Measurements from ENCODE around the gene BCAR3. TPM values are rescaled to one million over a fixed set of nuclear protein-coding genes. Genes with fewer than 3 reads are reported as not detected.

The BCAR3 gene
- total RNA-seq, 5 donors from 2014 or later (not counting 1 experiment from before 2014, with no cell fraction given) = 0.63 to 2.5 (median 1.4) TPM

DNA sequence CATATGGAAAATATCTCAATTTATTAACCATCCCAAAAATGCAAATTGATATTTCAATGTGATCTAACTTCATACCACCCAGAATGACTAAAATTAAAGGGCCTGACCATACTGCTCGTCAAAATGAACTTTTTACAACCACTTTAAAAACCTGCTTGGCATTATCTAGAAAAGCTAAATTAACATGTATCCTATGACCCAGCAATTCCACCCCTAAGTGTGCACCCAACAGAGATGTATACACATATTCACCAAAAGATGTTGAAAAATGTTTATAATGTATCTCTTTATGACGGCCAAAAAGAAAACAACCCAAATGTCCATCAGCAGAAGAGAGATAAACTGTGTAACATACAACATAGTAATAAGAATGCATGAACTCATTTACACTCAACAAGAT lies 1.6 kb upstream of the BCAR3 start:
- Mint-ChIP-seq H3K27me3 (peaks cover 34 to 56% of the 10 kb centered on the region in 2 donors), H3K9me3 (no peaks in the 10 kb centered on the region), H3K27ac (no peak overlapping the region), H3K4me3 (no peak overlapping the region), H3K36me3 (no peaks in the 10 kb centered on the region), H3K4me1 (peaks cover 6 to 13% (median 10%) of the 10 kb centered on the region in 3 donors)
- Histone ChIP-seq H3K27ac (ENCODE audit: low read length) (no peak overlapping the region), H3K4me3 (ENCODE audit: control insufficient read depth in 1 of 2, extremely low read depth in 1 of 2, low read length in 1 of 2) (no peak overlapping the region), H3K4me1 (ENCODE audit: control insufficient read depth in 1 of 2, extremely low read depth in 1 of 2, insufficient read depth in 2 of 2, low read length in 2 of 2) (peaks cover 0 to 15% of the 10 kb centered on the region in 2 experiments), H3K27me3 (replicated peaks in 1 of 2; ENCODE audit: control insufficient read depth in 2 of 2, extremely low read depth in 1 of 2, insufficient read depth in 2 of 2, low read length in 1 of 2) (peaks cover 0 to 27% of the 10 kb centered on the region in 2 experiments), H3K9me3 (no peaks in the 10 kb centered on the region), H3K36me3 (ENCODE audit: control insufficient read depth in 2 of 2, extremely low read depth in 1 of 2, insufficient read depth in 1 of 2, low read length in 1 of 2) (no peaks in the 10 kb centered on the region)
- WGBS (ENCODE audit: insufficient coverage) = no CpG with 5 or more reads among the region's 2 CpGs
- DNase-seq (no peak), ATAC-seq (replicated peaks in 1 of 4) (no peak)
- ChIA-PET CTCF (no interaction called here), POLR2A (interaction anchor here in 1 of 2 donors (0.5 kb wide), 1 partner anchor 175 kb away, joined by 3 read pairs; no protein-coding TSS in a partner anchor)

DNA sequence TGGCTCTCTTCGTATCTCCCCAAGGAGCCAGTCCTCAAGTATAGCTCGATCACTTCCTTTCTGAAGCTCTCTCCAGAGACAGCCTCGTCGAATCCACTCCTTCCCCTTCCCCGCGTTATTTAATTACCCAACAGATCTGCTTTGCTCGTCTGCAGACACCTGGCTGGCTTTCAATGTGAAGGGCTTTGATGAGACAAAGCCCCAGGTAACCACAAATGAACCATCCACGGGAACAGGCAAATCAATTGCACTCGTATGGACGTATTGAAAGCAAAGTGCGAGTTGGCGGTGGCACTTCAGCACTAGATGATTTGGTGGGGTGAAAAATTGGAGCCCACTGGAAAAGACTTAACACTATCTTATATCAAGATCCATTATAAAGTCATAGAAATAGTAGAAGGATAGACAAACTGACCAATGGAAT lies 364 bp upstream of the BCAR3 start:
- peak in 1 of 4 experiments; percentile 13 for ATAC-seq (replicated peaks in 1 of 4)
- CTCF ChIA-PET = no interaction called here
- H3K27ac Mint-ChIP-seq = no peak overlapping the region
- peaks cover 0 to 15% of the 10 kb centered on the region in 2 experiments for H3K4me1 ChIP-seq (ENCODE audit: control insufficient read depth in 1 of 2, extremely low read depth in 1 of 2, insufficient read depth in 2 of 2, low read length in 2 of 2)
- H3K4me1 Mint-ChIP-seq = peaks cover 6 to 13% (median 10%) of the 10 kb centered on the region in 3 donors
- POLR2A ChIA-PET = no interaction called here
- H3K36me3 ChIP-seq (ENCODE audit: control insufficient read depth in 2 of 2, extremely low read depth in 1 of 2, insufficient read depth in 1 of 2, low read length in 1 of 2) = no peaks in the 10 kb centered on the region
- H3K36me3 Mint-ChIP-seq = no peaks in the 10 kb centered on the region
- peak overlapping the region; percentile 68 to 81 (median 75) for H3K4me3 Mint-ChIP-seq
- WGBS (ENCODE audit: insufficient coverage) = 0% methylated on average over 6 of the region's 12 CpGs
- H3K27me3 ChIP-seq (replicated peaks in 1 of 2; ENCODE audit: control insufficient read depth in 2 of 2, extremely low read depth in 1 of 2, insufficient read depth in 2 of 2, low read length in 1 of 2) = peaks cover 0 to 33% of the 10 kb centered on the region in 2 experiments
- H3K27me3 Mint-ChIP-seq = peaks cover 34 to 58% of the 10 kb centered on the region in 2 donors
- H3K4me3 ChIP-seq (ENCODE audit: control insufficient read depth in 1 of 2, extremely low read depth in 1 of 2, low read length in 1 of 2) = peak overlapping the region; percentile 16 to 65
- no peak overlapping the region for H3K27ac ChIP-seq (ENCODE audit: low read length)
- no peaks in the 10 kb centered on the region for H3K9me3 ChIP-seq
- DNase-seq = peak in 1 of 35 experiments; percentile 1
- no peaks in the 10 kb centered on the region for H3K9me3 Mint-ChIP-seq

DNA sequence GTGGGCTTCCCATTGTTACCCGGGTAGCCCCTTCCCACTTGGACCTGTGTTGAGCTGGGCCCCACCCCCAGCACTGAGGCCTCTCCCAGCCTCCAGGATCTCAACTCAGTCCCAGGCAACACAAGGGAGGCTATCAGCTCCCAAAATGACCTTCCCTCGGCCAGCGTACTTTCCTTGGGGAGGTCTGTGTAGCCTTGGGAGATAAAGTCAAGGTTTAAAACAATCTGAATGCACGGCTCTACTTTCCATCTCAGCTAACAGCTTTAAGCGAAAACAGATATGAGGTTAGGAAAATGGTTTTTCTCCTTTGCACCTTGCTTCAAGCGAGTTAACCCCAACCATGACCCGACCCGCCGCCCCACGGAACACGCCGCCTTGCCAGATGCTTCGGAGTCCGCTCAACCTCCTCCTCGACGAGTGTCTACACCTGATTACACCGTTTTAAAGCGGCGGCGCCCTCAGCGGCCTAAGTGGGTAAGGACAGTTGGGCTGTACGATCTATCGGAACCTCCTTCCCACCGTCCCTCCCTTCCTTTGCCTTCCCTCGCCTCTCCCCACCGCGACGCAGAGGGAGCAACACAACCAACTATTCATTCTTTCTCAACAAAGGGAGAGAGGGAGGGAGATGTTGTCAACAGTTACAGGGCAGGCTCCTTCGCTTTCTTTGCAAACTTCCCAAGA lies 1.1 kb downstream of the BCAR3 start:
- WGBS (ENCODE audit: insufficient coverage) = 40% methylated on average over 2 of the region's 29 CpGs
- H3K9me3 ChIP-seq = no peaks in the 10 kb centered on the region
- H3K36me3 ChIP-seq (ENCODE audit: control insufficient read depth in 2 of 2, extremely low read depth in 1 of 2, insufficient read depth in 1 of 2, low read length in 1 of 2) = no peaks in the 10 kb centered on the region
- CTCF ChIA-PET = no interaction called here
- H3K27me3 Mint-ChIP-seq = peaks cover 36 to 51% of the 10 kb centered on the region in 2 donors
- peaks cover 6 to 13% (median 10%) of the 10 kb centered on the region in 3 donors for H3K4me1 Mint-ChIP-seq
- peak; percentile 56 to 70 (median 64) for ATAC-seq (replicated peaks in 1 of 4)
- no peak overlapping the region for H3K27ac ChIP-seq (ENCODE audit: low read length)
- POLR2A ChIA-PET = no interaction called here
- H3K4me1 ChIP-seq (ENCODE audit: control insufficient read depth in 1 of 2, extremely low read depth in 1 of 2, insufficient read depth in 2 of 2, low read length in 2 of 2) = peaks cover 0 to 15% of the 10 kb centered on the region in 2 experiments
- DNase-seq = peak in 22 of 35 experiments; percentile 3 to 46 (median 16)
- no peak overlapping the region for H3K27ac Mint-ChIP-seq
- peak overlapping the region; percentile 71 to 77 (median 76) for H3K4me3 Mint-ChIP-seq
- no peaks in the 10 kb centered on the region for H3K36me3 Mint-ChIP-seq
- peaks cover 0 to 33% of the 10 kb centered on the region in 2 experiments for H3K27me3 ChIP-seq (replicated peaks in 1 of 2; ENCODE audit: control insufficient read depth in 2 of 2, extremely low read depth in 1 of 2, insufficient read depth in 2 of 2, low read length in 1 of 2)
- H3K4me3 ChIP-seq (ENCODE audit: control insufficient read depth in 1 of 2, extremely low read depth in 1 of 2, low read length in 1 of 2) = peak overlapping the region in 1 of 2 donors; percentile 65
- no peaks in the 10 kb centered on the region for H3K9me3 Mint-ChIP-seq

DNA sequence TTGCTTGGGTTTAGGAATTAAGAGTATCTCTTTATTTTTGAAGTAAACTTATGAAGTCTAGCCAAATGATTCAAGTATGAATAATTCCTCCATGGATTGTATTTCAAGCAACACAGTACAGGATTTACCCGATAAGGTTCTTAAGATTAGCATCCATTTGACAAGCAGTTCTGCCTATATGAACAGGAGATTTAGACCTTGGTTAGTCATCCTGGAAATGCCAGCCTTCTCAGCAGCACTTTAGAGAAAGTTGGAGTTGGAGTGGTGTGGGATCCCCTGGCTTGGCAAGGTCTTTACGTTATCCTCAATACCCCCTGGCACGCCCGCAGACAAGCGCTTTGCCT lies 1.6 kb downstream of the BCAR3 start:
- Histone ChIP-seq H3K27me3 (replicated peaks in 1 of 2; ENCODE audit: control insufficient read depth in 2 of 2, extremely low read depth in 1 of 2, insufficient read depth in 2 of 2, low read length in 1 of 2) (peaks cover 0 to 36% of the 10 kb centered on the region in 2 experiments), H3K36me3 (ENCODE audit: control insufficient read depth in 2 of 2, extremely low read depth in 1 of 2, insufficient read depth in 1 of 2, low read length in 1 of 2) (no peaks in the 10 kb centered on the region), H3K9me3 (no peaks in the 10 kb centered on the region), H3K4me1 (ENCODE audit: control insufficient read depth in 1 of 2, extremely low read depth in 1 of 2, insufficient read depth in 2 of 2, low read length in 2 of 2) (peaks cover 0 to 15% of the 10 kb centered on the region in 2 experiments), H3K27ac (ENCODE audit: low read length) (no peak overlapping the region), H3K4me3 (ENCODE audit: control insufficient read depth in 1 of 2, extremely low read depth in 1 of 2, low read length in 1 of 2) (no peak overlapping the region)
- DNase-seq (no peak), ATAC-seq (replicated peaks in 1 of 4) (no peak)
- Mint-ChIP-seq H3K27me3 (peaks cover 36 to 51% of the 10 kb centered on the region in 2 donors), H3K9me3 (no peaks in the 10 kb centered on the region), H3K27ac (no peak overlapping the region), H3K4me1 (peaks cover 6 to 13% (median 10%) of the 10 kb centered on the region in 3 donors), H3K4me3 (peak overlapping the region in 1 of 3 donors; percentile 71), H3K36me3 (no peaks in the 10 kb centered on the region)
- CTCF ChIA-PET = no interaction called here
- WGBS (ENCODE audit: insufficient coverage) = 100% methylated on average over 2 of the region's 5 CpGs
- POLR2A ChIA-PET = no interaction called here

DNA sequence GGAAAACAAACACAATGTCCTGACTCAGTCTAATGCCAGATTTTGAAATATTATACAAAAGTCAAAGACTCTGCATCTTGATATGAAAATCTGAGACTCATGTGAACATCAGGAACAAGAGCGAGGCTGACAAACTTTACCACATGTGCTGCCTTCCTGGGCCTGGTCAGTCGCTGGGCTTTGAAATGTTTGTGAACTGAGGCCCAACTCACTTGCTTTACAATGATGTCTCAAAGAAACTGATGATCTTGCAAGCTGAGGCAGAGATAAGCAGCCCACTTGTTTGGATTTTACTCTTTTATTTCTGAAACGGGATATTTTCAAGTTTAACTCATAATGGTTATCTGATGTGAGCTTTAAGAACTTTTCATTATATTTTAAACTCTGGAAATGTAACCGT lies 2.1 kb downstream of the BCAR3 start:
- 80% methylated on average over 1 of the region's 4 CpGs for WGBS (ENCODE audit: insufficient coverage)
- Mint-ChIP-seq H3K36me3 (no peaks in the 10 kb centered on the region), H3K27ac (no peak overlapping the region), H3K27me3 (peaks cover 36 to 48% of the 10 kb centered on the region in 2 donors), H3K4me1 (peaks cover 6 to 13% (median 10%) of the 10 kb centered on the region in 3 donors), H3K9me3 (no peaks in the 10 kb centered on the region), H3K4me3 (no peak overlapping the region)
- Histone ChIP-seq H3K27ac (ENCODE audit: low read length) (no peak overlapping the region), H3K4me1 (ENCODE audit: control insufficient read depth in 1 of 2, extremely low read depth in 1 of 2, insufficient read depth in 2 of 2, low read length in 2 of 2) (peaks cover 0 to 15% of the 10 kb centered on the region in 2 experiments), H3K4me3 (ENCODE audit: control insufficient read depth in 1 of 2, extremely low read depth in 1 of 2, low read length in 1 of 2) (no peak overlapping the region), H3K36me3 (ENCODE audit: control insufficient read depth in 2 of 2, extremely low read depth in 1 of 2, insufficient read depth in 1 of 2, low read length in 1 of 2) (no peaks in the 10 kb centered on the region), H3K9me3 (no peaks in the 10 kb centered on the region), H3K27me3 (replicated peaks in 1 of 2; ENCODE audit: control insufficient read depth in 2 of 2, extremely low read depth in 1 of 2, insufficient read depth in 2 of 2, low read length in 1 of 2) (peaks cover 0 to 38% of the 10 kb centered on the region in 2 experiments)
- no peak for ATAC-seq (replicated peaks in 1 of 4)
- ChIA-PET POLR2A (no interaction called here), CTCF (no interaction called here)
- DNase-seq = no peak

DNA sequence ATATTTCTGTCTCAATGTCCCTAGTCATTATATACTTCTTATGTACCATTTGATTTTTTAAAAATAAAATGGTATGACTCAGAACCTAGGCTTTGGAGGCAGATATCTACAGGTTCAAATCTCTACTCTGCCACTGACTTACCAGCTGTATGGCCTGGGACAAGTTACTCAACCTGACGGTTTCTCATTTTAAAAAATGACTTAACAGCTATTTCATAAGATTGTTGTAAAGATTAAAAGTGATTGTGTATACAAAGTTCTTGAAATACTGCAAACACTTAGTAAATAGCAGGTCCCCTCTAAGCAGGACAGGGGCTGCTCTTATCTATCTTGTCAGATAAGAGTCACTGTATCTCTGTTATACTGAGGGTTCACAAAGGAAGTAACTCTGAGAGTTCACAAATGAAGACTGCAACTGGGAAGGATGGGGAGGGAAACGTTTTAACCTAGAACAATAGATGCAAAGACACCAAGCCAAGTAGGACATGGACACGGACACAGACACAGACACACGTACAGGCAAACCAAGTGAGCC lies 2.6 kb downstream of the BCAR3 start:
- Histone ChIP-seq H3K4me1 (ENCODE audit: control insufficient read depth in 1 of 2, extremely low read depth in 1 of 2, insufficient read depth in 2 of 2, low read length in 2 of 2) (peaks cover 0 to 15% of the 10 kb centered on the region in 2 experiments), H3K27me3 (replicated peaks in 1 of 2; ENCODE audit: control insufficient read depth in 2 of 2, extremely low read depth in 1 of 2, insufficient read depth in 2 of 2, low read length in 1 of 2) (peaks cover 0 to 40% of the 10 kb centered on the region in 2 experiments), H3K9me3 (no peaks in the 10 kb centered on the region), H3K27ac (ENCODE audit: low read length) (no peak overlapping the region), H3K36me3 (ENCODE audit: control insufficient read depth in 2 of 2, extremely low read depth in 1 of 2, insufficient read depth in 1 of 2, low read length in 1 of 2) (no peaks in the 10 kb centered on the region), H3K4me3 (ENCODE audit: control insufficient read depth in 1 of 2, extremely low read depth in 1 of 2, low read length in 1 of 2) (no peak overlapping the region)
- DNase-seq = no peak
- ChIA-PET CTCF (no interaction called here), POLR2A (no interaction called here)
- Mint-ChIP-seq H3K9me3 (no peaks in the 10 kb centered on the region), H3K27ac (no peak overlapping the region), H3K4me3 (no peak overlapping the region), H3K4me1 (peaks cover 6 to 13% (median 10%) of the 10 kb centered on the region in 3 donors), H3K36me3 (no peaks in the 10 kb centered on the region), H3K27me3 (peaks cover 36 to 44% of the 10 kb centered on the region in 2 donors)
- no peak for ATAC-seq (replicated peaks in 1 of 4)
- 85% methylated on average over 2 of the region's 4 CpGs for WGBS (ENCODE audit: insufficient coverage)

Data from T-cell (primary cell).